PC-9 (cell line): ENCODE results near the gene SRP68. TPM values are rescaled to one million over a fixed set of nuclear protein-coding genes. Genes with fewer than 3 reads are reported as not detected.

Source experiments
- BruUV-seq: library from RNA; stranded (reverse); fragments of 400-500 nt; replicated peaks from 2 replicates; lab custom pipeline; 2021; lab: Mats Ljungman, UMichigan
- CTCF ChIA-PET: fragments of 300-600 bp; sonication (Branson Sonifier 250); formaldehyde crosslinking; loops from one replicate; lab custom pipeline; 2022; ENCODE audit warnings: antibody characterized with exemption; lab: Charles Lee
- POLR2A ChIA-PET: fragments of 300-600 bp; sonication (Branson Sonifier 250); formaldehyde crosslinking; loops from one replicate; lab custom pipeline; 2022; ENCODE audit warnings: antibody characterized with exemption; ENCODE audit not compliant: unreplicated experiment; lab: Charles Lee
- DNase-seq, 2 experiments: peaks; one replicate each; pipeline versions ENCODE4 v3.0.0 to v3.0.0-alpha.2; 2015 to 2022; ENCODE audit warnings: mixed read lengths in 1 of 2
- H2AFZ ChIP-seq: fragments of 200-600 bp; sonication (generic); 2 replicates; pipeline ENCODE4 v1.8.1; 2017; ENCODE audit warnings: antibody characterized with exemption
- H3F3A ChIP-seq: fragments of 200-600 bp; sonication (generic); 2 replicates; pipeline ENCODE4 v1.8.1; 2017; ENCODE audit warnings: antibody characterized with exemption, mild to moderate bottlenecking, low read depth; ENCODE audit not compliant: insufficient read depth
- H3K27ac ChIP-seq: fragments of 200-600 bp; sonication (generic); 2 replicates; pipeline ENCODE4 v1.6.1; 2016; ENCODE audit warnings: mixed run types
- H3K27me3 ChIP-seq: fragments of 200-600 bp; sonication (generic); 2 replicates; pipeline ENCODE4 v1.6.1; 2016; ENCODE audit warnings: low read depth, mixed run types; ENCODE audit not compliant: insufficient read depth
- H3K36me3 ChIP-seq: fragments of 200-600 bp; sonication (generic); 2 replicates; pipeline ENCODE4 v1.6.1; 2016; ENCODE audit warnings: low read depth, mixed run types
- H3K4me1 ChIP-seq: fragments of 200-600 bp; sonication (generic); replicated peaks from 2 replicates; pipeline ENCODE4 v1.6.1; 2016; ENCODE audit warnings: mixed run types; ENCODE audit not compliant: insufficient read depth
- H3K4me2 ChIP-seq: fragments of 200-600 bp; sonication (generic); 2 replicates; pipeline ENCODE4 v1.6.1; 2017; ENCODE audit warnings: mixed run types
- H3K4me3 ChIP-seq: fragments of 200-600 bp; sonication (generic); 2 replicates; pipeline ENCODE4 v1.6.1; 2016; ENCODE audit warnings: mixed run types
- H3K79me2 ChIP-seq: fragments of 200-600 bp; sonication (generic); 2 replicates; pipeline ENCODE4 v1.6.1; 2017; ENCODE audit warnings: low read depth, mixed run types
- H3K9me2 ChIP-seq: fragments of 200-600 bp; sonication (generic); 2 replicates; pipeline ENCODE4 v1.8.1; 2017; ENCODE audit warnings: mild to moderate bottlenecking; ENCODE audit not compliant: insufficient read depth
- H3K9me3 ChIP-seq: fragments of 200-600 bp; sonication (generic); 2 replicates; pipeline ENCODE4 v1.8.1; 2016; ENCODE audit warnings: low read depth; ENCODE audit not compliant: insufficient read depth
- H4K20me1 ChIP-seq: fragments of 200-600 bp; sonication (generic); 2 replicates; pipeline ENCODE4 v1.8.1; 2017; ENCODE audit not compliant: insufficient read depth
- CTCF ChIP-seq: fragments of 200-600 bp; sonication (generic); conservative IDR thresholded peaks from 2 replicates; pipeline ENCODE4 v1.6.1; 2017; ENCODE audit warnings: mixed run types, antibody characterized with exemption, mild to moderate bottlenecking, moderate library complexity
- EZH2 ChIP-seq: fragments of 200-600 bp; sonication (generic); IDR thresholded peaks from 2 replicates; pipeline ENCODE4 v1.8.0; 2017; ENCODE audit warnings: antibody characterized with exemption, low read depth
- intact Hi-C: fragments of 100-400 bp; cut with micrococcal nuclease; formaldehyde crosslinking; loops from one replicate; pipeline ENCODE4 v1.10.0; 2022; ENCODE audit not compliant: unreplicated experiment
- total RNA-seq: library from RNA; stranded (reverse); gene quantifications from 2 replicates; pipeline ENCODE4 v1.2.3, GENCODE V29; 2021

SRP68 gene
- total RNA-seq, 1 experiment from 2014 or later = 91.7 TPM

- Histone ChIP-seq H2AFZ (no peak overlapping the region), H3F3A (peaks cover 7% of the 10 kb centered on the region; the same call in 1 of the 2 replicates), H3K36me3 (peaks cover 7% of the 10 kb centered on the region; the same call in 1 of the 2 replicates), H3K4me3 (no peak overlapping the region), H4K20me1 (no peaks in the 10 kb centered on the region), H3K9me3 (no peaks in the 10 kb centered on the region), H3K79me2 (no peaks in the 10 kb centered on the region), H3K27ac (no peak overlapping the region), H3K4me2 (no peak overlapping the region), H3K4me1 (no peaks in the 10 kb centered on the region), H3K9me2 (no peaks in the 10 kb centered on the region), H3K27me3 (no peaks in the 10 kb centered on the region)
- BruUV-seq = no TSS peak
- intact Hi-C loops = no loop called here
- no peak for DNase-seq
- TF ChIP-seq EZH2 (no peak), CTCF (no peak)
- ChIA-PET POLR2A (no interaction called here), CTCF (no interaction called here)
These were observed 33.2 kb downstream of the SRP68 start for GRCh38 chr17:76039121-76039520.

- Histone ChIP-seq H3F3A (peaks cover 7% of the 10 kb centered on the region; the same call in 1 of the 2 replicates), H3K36me3 (peaks cover 7% of the 10 kb centered on the region; the same call in 1 of the 2 replicates), H3K4me3 (no peak overlapping the region), H3K27me3 (no peaks in the 10 kb centered on the region), H3K9me2 (no peaks in the 10 kb centered on the region), H3K4me1 (no peaks in the 10 kb centered on the region), H3K27ac (no peak overlapping the region), H4K20me1 (no peaks in the 10 kb centered on the region), H3K9me3 (no peaks in the 10 kb centered on the region), H3K79me2 (no peaks in the 10 kb centered on the region), H2AFZ (no peak overlapping the region), H3K4me2 (no peak overlapping the region)
- CTCF ChIA-PET = no interaction called here
- TF ChIP-seq CTCF (no peak), EZH2 (no peak)
- POLR2A ChIA-PET = no interaction called here
- no peak for DNase-seq
- BruUV-seq = no TSS peak
- intact Hi-C loops = no loop called here
These were observed 34.3 kb downstream of the SRP68 start for GRCh38 chr17:76038050-76038449.

- no peak for TF ChIP-seq EZH2
- no peak for TF ChIP-seq CTCF
- BruUV-seq = no TSS peak
- no peaks in the 10 kb centered on the region for H3K9me2 ChIP-seq
- H3K27ac ChIP-seq = no peak overlapping the region
- POLR2A ChIA-PET = no interaction called here
- intact Hi-C loops = no loop called here
- no peaks in the 10 kb centered on the region for H3K79me2 ChIP-seq
- CTCF ChIA-PET = no interaction called here
- no peaks in the 10 kb centered on the region for H3K27me3 ChIP-seq
- peaks cover 7% of the 10 kb centered on the region; the same call in 1 of the 2 replicates for H3K36me3 ChIP-seq
- H4K20me1 ChIP-seq = no peaks in the 10 kb centered on the region
- H3K4me3 ChIP-seq = no peak overlapping the region
- no peak overlapping the region for H3K4me2 ChIP-seq
- no peaks in the 10 kb centered on the region for H3K4me1 ChIP-seq
- H2AFZ ChIP-seq = no peak overlapping the region
- H3F3A ChIP-seq = peaks cover 7% of the 10 kb centered on the region; the same call in 1 of the 2 replicates
- no peaks in the 10 kb centered on the region for H3K9me3 ChIP-seq
- no peak for DNase-seq
These were observed 35.6 kb downstream of the SRP68 start for GRCh38 chr17:76036497-76037261.
